Activated naive CD4-positive, alpha-beta T cell treated with anti-CD3 and anti-CD28 coated beads for 36 hours (primary cell): ENCODE data around the gene SDCCAG8. TPM values are rescaled to one million over a fixed set of nuclear protein-coding genes. Genes with fewer than 3 reads are reported as not detected.
"Not testable (repeated sequence)": the region's sequence is repeated elsewhere in the genome, so short reads cannot be mapped to it uniquely, and the experiment has no call there.

Experiments
- CTCF ChIA-PET: fragments of 350-600 bp; sonication (Branson Sonifier 250); formaldehyde crosslinking; loops from one replicate; lab custom pipeline; 2021; ENCODE audit warnings: antibody characterized with exemption; lab: Charles Lee
- DNase-seq: peaks from one replicate; pipeline ENCODE4 v3.0.0-alpha.2; 2020
- H3K27ac Mint-ChIP-seq: one replicate; pipeline ENCODE4 v1.8.0; 2021; ENCODE audit warnings: mild to moderate bottlenecking, mixed read lengths
- H3K27me3 Mint-ChIP-seq: one replicate; pipeline ENCODE4 v1.8.0; 2021; ENCODE audit warnings: low read depth, mixed read lengths
- H3K36me3 Mint-ChIP-seq: one replicate; pipeline ENCODE4 v1.8.0; 2021; ENCODE audit warnings: low read depth, mixed read lengths
- H3K4me1 Mint-ChIP-seq: one replicate; pipeline ENCODE4 v1.8.0; 2021; ENCODE audit warnings: low read depth, mixed read lengths
- H3K4me3 Mint-ChIP-seq: one replicate; pipeline ENCODE4 v1.8.0; 2021; ENCODE audit warnings: mild to moderate bottlenecking, moderate library complexity, mixed read lengths
- H3K9me3 Mint-ChIP-seq: one replicate; pipeline ENCODE4 v1.8.0; 2021; ENCODE audit warnings: mixed read lengths
- intact Hi-C: fragments of 100-400 bp; cut with micrococcal nuclease; formaldehyde crosslinking; loops from one replicate; pipeline ENCODE4 v1.15.1; 2023
- total RNA-seq, 2 experiments: library from RNA; stranded (reverse); gene quantifications; one replicate each; pipeline ENCODE4 v1.2.3, GENCODE V29; 2021

SDCCAG8 gene
- 10 to 100 TPM; 24.5 to 29.9 TPM for total RNA-seq

DNA sequence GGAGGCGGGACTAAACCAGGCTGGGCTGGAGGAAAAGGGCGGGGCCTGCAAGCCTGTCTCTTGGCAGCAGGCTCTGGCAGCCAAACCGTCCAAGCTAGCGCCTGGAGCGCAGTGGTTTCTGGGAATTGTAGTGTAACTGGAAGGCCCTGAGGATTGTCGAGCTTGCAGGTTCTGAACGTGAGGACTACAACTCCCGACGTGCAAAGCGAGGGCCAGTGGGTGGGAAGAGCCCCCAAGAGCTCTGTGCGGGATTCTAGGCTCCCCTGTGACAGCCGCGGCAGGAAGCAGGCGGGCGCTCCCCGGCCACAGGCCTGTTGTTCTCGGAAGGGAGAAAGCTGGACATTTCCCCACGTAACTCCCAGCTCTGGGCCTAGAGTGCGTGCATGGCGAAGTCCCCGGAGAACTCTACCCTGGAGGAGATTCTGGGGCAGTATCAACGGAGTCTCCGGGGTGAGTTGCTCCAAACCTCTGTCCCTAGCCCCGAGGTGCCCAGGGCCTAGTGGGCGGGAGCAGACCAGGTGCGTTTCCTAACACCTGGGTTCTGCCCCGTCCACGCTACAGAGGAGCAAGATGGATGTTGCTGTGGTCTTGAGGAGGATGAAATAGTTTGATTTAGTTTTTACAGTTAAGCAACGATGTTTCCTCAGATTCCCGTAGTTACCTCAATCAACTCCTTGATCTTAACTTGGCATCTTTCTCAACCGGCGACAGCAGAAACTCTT is at the start of gene SDCCAG8:
Gene SDCCAG8 (plus strand): TSS at position 251 of the 722 bp plus-strand sequence. CDS start 133 bp downstream, at position 384.
- intact Hi-C loops = loop anchor here (1.0 to 10.0 kb wide), 12 partner anchors 31 to 1734 kb away; partner anchors contain the start of genes AKT3, CHML, COX20 and EXO1
- CTCF ChIA-PET = interaction anchor here (0.5 to 1.7 kb wide), 4 partner anchors 17 to 66 kb away, joined by 3 to 6 read pairs (median 3); no protein-coding TSS in a partner anchor
- Mint-ChIP-seq H3K4me3 (peak within 1 kb of the TSS; percentile 99), H3K36me3 (peaks cover 5% of the 10 kb centered on the region), H3K4me1 (peaks cover 36% of the 10 kb centered on the region), H3K27me3 (no peaks in the 10 kb centered on the region), H3K9me3 (no peaks in the 10 kb centered on the region), H3K27ac (peak within 1 kb of the TSS; percentile 100)
- DNase-seq = peak; percentile 97

DNA sequence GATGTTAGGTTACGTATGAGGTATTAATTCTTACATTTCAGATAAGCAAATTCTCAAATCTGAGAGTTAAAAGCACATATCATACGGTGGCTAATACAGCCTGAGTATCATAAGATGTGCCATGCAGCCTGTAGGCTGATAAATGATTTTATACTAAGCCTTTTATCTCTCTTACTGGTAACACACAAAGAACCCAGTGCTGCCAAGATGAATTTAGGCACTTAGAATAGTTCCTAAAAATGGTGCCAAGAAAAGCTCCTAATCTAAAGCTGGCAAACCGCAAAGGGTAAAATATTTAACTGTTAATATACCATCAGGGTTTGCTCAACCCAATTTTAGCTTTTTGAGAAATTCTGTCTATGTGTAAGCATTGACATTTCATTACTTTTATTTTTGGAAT is 43.9 kb upstream of the SDCCAG8 start:
- CTCF ChIA-PET, H3K27ac Mint-ChIP-seq, intact Hi-C loops, H3K27me3 Mint-ChIP-seq, H3K4me1 Mint-ChIP-seq, H3K4me3 Mint-ChIP-seq, H3K9me3 Mint-ChIP-seq, DNase-seq: not testable (repeated sequence)
- peaks cover 13% of the 10 kb centered on the region for H3K36me3 Mint-ChIP-seq

- Mint-ChIP-seq H3K27me3 (no peaks in the 10 kb centered on the region), H3K9me3 (no peaks in the 10 kb centered on the region), H3K36me3 (peaks cover 19% of the 10 kb centered on the region), H3K4me3 (no peak overlapping the region), H3K27ac (no peak overlapping the region), H3K4me1 (peaks cover 2% of the 10 kb centered on the region)
- CTCF ChIA-PET = interaction anchor here (0.6 kb wide), 2 partner anchors 18 to 124 kb away, joined by 3 read pairs; no protein-coding TSS in a partner anchor
- intact Hi-C loops = no loop called here
- no peak for DNase-seq
These were observed 42.6 kb upstream of the SDCCAG8 start for GRCh38 chr1:243213045-243213787.

DNA sequence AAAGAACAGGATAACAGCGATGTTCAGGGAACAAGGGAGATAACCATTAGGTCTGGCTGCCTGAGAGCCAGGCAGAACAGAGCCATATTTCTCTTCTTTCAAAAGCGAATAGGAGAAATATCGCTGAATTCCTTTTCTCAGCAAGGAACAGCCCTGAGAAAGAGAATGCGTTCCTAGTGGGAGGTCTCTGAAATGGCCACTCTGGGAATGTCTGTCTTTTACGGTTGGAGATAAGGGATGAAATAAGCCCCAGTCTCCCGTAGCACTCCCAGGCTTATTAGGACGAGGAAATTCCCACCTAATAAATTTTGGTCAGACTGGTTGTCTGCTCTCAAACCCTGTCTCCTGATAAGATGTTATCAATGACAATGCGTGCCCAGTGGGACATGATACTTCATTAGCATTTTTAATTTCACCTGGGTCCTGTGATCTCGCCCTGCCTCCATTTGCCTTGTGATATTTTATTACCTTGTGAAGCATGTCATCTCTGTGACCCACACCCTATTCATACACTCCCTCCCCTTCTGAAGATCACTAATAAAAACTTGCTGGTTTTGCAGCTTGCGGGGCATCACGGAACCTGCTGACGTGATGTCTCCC is 40.5 kb upstream of the SDCCAG8 start:
- H3K4me3 Mint-ChIP-seq, CTCF ChIA-PET, DNase-seq, H3K27ac Mint-ChIP-seq, H3K9me3 Mint-ChIP-seq, intact Hi-C loops, H3K4me1 Mint-ChIP-seq, H3K27me3 Mint-ChIP-seq: not testable (repeated sequence)
- peaks cover 25% of the 10 kb centered on the region for H3K36me3 Mint-ChIP-seq

DNA sequence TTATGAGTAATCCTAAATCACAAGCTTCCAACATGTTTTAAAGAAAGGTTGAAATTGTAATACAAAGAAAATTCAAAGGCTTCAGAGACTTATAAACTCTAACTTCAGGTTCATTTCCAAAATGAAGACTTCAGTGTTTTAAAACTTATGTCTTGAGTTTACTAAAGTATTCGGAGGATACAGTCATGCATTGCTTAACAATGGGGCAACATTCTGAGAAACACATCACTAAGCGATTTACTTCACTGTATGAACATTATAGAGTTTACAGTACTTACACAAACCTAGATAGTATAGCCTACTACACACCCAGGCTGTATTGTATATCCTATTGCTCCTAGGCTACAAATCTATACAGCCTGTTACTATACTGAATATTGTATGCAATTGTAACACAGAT is 39.1 kb upstream of the SDCCAG8 start:
- no peaks in the 10 kb centered on the region for H3K27me3 Mint-ChIP-seq
- H3K36me3 Mint-ChIP-seq = peaks cover 39% of the 10 kb centered on the region
- H3K4me1 Mint-ChIP-seq = peaks cover 2% of the 10 kb centered on the region
- CTCF ChIA-PET = no interaction called here
- no peak overlapping the region for H3K4me3 Mint-ChIP-seq
- no peak for DNase-seq
- no peak overlapping the region for H3K27ac Mint-ChIP-seq
- intact Hi-C loops = no loop called here
- H3K9me3 Mint-ChIP-seq = no peaks in the 10 kb centered on the region

- Mint-ChIP-seq H3K9me3 (no peaks in the 10 kb centered on the region), H3K27me3 (no peaks in the 10 kb centered on the region), H3K27ac (no peak overlapping the region), H3K4me1 (peaks cover 2% of the 10 kb centered on the region), H3K36me3 (peaks cover 40% of the 10 kb centered on the region), H3K4me3 (no peak overlapping the region)
- CTCF ChIA-PET = no interaction called here
- no peak for DNase-seq
- intact Hi-C loops = no loop called here
These were observed 38.5 kb upstream of the SDCCAG8 start for GRCh38 chr1:243217349-243217748.

GRCh38 chr1:243218059-243218458 is 37.8 kb upstream of the SDCCAG8 start:
- no peak for DNase-seq
- Mint-ChIP-seq H3K4me3 (no peak overlapping the region), H3K36me3 (peaks cover 44% of the 10 kb centered on the region), H3K27ac (no peak overlapping the region), H3K4me1 (peaks cover 2% of the 10 kb centered on the region), H3K27me3 (no peaks in the 10 kb centered on the region), H3K9me3 (no peaks in the 10 kb centered on the region)
- CTCF ChIA-PET = no interaction called here
- intact Hi-C loops = no loop called here

DNA sequence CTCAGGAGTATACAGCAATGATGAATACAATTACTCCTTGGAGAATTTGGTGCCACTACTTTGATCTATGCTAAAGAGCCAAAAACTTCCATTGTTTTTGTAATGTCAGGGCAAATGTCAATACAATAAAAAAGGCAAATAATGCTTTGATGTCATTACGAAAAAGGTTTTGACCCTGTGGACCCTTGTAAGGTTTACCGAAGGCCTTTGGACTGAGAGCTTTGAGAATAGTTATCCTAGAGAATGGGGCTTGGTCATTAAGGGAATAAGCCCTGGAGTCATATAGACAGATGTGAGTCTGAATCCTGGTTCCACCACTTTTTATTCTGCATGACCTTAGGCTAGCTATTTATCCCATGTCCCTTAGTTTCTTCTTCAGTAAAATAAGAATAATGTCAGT is 28.2 kb upstream of the SDCCAG8 start:
- intact Hi-C loops = no loop called here
- no peak for DNase-seq
- Mint-ChIP-seq H3K9me3 (peaks cover 24% of the 10 kb centered on the region), H3K4me1 (peaks cover 9% of the 10 kb centered on the region), H3K4me3 (no peak overlapping the region), H3K36me3 (peaks cover 41% of the 10 kb centered on the region), H3K27ac (no peak overlapping the region), H3K27me3 (no peaks in the 10 kb centered on the region)
- CTCF ChIA-PET = no interaction called here

DNA sequence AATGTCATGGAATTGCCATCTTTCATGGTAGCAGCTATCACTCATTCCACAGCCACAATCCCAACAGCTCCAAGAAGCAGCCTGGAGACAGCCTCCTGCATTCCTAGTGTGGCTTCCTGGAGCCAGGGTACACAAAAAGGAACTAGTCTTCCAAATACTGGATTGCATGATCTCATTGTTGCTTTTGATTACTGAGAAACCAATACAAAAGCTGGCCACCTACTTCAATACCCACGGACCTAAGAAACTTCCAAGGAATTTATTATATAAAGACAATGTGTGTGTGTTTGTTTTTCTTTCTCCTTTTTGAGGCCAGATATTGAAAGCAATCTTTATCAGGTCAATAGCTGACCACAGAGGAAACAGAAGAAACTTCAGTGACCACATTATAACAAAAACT is 26.3 kb upstream of the SDCCAG8 start:
- no peak overlapping the region for H3K4me3 Mint-ChIP-seq
- intact Hi-C loops = no loop called here
- CTCF ChIA-PET = no interaction called here
- no peak overlapping the region for H3K27ac Mint-ChIP-seq
- H3K9me3 Mint-ChIP-seq = peaks cover 26% of the 10 kb centered on the region
- no peaks in the 10 kb centered on the region for H3K27me3 Mint-ChIP-seq
- H3K36me3 Mint-ChIP-seq = peaks cover 30% of the 10 kb centered on the region
- DNase-seq = no peak
- H3K4me1 Mint-ChIP-seq = peaks cover 9% of the 10 kb centered on the region

DNA sequence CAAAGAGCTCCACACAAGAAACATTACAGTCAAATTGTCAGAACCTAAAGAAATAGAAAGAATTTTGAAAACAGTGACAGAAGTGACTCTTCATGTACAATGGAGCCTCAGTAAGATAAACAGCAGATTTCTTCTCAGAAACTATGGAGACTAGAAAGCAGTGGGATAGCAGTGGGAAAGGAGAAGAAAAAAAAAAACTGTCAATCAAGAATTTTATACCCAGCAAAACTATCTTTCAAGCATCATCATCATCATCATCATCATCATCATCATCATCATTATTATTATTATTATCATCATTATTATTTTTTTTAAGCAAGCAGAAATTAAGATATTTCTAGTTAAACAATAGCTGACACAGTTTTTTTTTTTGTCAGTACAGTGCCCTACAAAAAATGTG is 24.9 kb upstream of the SDCCAG8 start:
- H3K27ac Mint-ChIP-seq = no peak overlapping the region
- CTCF ChIA-PET = interaction anchor here (0.6 to 0.9 kb wide), 2 partner anchors 17 to 19 kb away, joined by 3 read pairs; no protein-coding TSS in a partner anchor
- no peak overlapping the region for H3K4me3 Mint-ChIP-seq

DNA sequence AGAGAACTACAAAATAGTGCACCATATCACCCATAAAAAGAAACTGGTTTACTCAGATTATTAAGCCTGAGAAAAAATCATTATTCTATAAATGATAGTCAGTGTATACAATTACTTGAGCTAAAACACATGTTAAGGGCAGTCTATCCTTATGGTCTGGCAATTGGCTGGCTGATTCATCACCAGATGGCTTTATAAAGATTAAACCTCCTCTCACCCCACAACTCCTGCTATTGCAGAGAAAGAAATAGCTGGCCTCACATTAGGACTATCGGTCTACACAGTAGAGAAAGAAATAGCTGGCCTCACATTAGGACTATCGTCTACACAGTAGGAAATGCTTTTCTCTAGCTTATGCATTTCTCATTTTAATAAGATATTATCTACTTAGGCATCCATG is 21.9 kb upstream of the SDCCAG8 start:
- CTCF ChIA-PET = interaction anchor here (1.3 kb wide), 1 partner anchor 23 kb away, joined by 3 read pairs; no protein-coding TSS in a partner anchor
- intact Hi-C loops = no loop called here
- Mint-ChIP-seq H3K4me3 (no peak overlapping the region), H3K27ac (no peak overlapping the region), H3K9me3 (peaks cover 31% of the 10 kb centered on the region), H3K4me1 (peaks cover 10% of the 10 kb centered on the region), H3K27me3 (no peaks in the 10 kb centered on the region), H3K36me3 (peaks cover 44% of the 10 kb centered on the region)
- DNase-seq = no peak

More for the DNA sequence above, 24.9 kb upstream of the SDCCAG8 start:
- no peak for DNase-seq
- Mint-ChIP-seq H3K36me3 (peaks cover 34% of the 10 kb centered on the region), H3K9me3 (peaks cover 31% of the 10 kb centered on the region), H3K4me1 (peaks cover 9% of the 10 kb centered on the region), H3K27me3 (no peaks in the 10 kb centered on the region)
- intact Hi-C loops = loop anchor here (2.0 kb wide), 1 partner anchor 18 kb away; no protein-coding TSS in a partner anchor

DNA sequence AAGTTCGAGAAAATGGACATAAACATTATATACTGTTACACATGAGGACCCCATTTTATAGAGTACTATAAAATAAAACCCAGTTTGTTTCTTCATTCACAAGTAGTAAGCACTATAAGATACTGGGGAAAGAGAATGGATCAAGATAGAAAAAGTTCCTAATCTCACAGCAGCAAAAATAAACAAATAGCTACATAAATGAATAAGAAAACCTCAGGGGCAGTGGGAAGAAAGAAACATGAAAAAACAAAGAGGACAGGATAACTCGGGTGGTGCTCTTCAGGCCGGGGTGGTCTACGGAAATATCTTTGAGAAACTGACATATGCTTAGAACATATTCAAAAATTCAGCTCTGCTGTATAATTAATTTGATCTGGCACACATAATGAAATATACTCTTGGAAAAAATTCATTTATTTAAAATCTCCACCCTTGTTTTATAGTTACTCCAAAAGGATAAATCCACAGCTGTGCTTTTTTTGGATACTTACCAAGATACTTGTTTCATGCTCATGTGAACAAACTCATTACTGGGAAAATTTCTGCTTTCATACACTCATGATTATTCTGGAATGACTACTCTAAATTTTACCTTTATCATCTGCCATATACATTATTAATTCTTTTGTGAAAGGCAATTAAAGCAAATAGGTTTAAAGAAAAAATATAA is 20.7 kb upstream of the SDCCAG8 start:
- no peak for DNase-seq
- H3K27ac Mint-ChIP-seq = no peak overlapping the region
- H3K4me3 Mint-ChIP-seq = no peak overlapping the region
- H3K4me1 Mint-ChIP-seq = peaks cover 7% of the 10 kb centered on the region
- peaks cover 26% of the 10 kb centered on the region for H3K9me3 Mint-ChIP-seq
- peaks cover 42% of the 10 kb centered on the region for H3K36me3 Mint-ChIP-seq
- H3K27me3 Mint-ChIP-seq = no peaks in the 10 kb centered on the region
- intact Hi-C loops = no loop called here
- CTCF ChIA-PET = no interaction called here
